Stimulated activated CD8-positive, alpha-beta memory T cell treated with anti-CD3 and anti-CD28 coated beads, Interleukin-15, amount 100 ng/mL, for 24 hours (primary cell): ENCODE data around the gene PDCD1LG2.
"Not testable (repeated sequence)": the region's sequence is repeated elsewhere in the genome, so short reads cannot be mapped to it uniquely, and the experiment has no call there.

ENCODE experiments used
- DNase-seq: peaks from one replicate; pipeline ENCODE4 v3.0.0-alpha.2; 2020; ENCODE audit warnings: low read depth

Gene PDCD1LG2

DNA sequence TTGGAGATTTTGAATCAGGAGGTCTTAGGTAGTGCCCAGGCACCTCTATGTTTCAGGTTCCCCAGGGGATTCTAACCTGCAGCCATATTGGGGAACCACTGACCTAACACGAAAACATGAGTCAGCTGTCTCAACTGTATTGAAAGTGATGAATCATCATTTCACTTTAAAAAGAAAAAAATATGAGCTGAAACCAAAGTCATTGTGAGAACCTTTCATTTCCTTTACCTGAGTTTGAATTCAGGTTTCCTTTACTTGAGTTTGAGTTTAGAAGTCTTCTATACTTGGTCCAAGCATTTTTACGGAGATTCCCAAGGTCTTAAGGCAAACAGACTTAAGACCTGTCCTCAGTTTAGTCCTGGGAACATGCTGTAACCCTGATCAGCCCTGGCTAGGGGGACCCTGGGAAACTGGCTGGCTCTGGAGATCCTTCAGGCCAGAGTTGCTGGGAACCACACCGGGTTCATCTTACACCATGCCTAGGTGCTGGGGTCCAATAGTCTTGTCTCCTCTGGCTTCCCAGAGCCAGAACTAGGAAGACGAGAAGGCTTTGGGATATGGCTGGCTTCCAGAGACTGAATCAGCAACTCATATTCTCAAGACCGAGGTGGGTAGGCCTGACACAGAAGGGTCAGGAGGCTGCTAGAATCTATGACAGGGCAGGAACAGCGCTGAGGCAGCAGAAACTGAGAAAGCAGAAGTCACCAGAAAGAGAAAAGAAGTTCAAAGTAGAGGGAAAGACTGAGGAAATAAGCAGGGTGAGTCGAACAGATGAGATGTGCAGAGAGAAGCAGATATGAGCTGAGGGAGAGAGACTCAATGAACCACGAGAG is 16.4 kb upstream of the PDCD1LG2 start:
- DNase-seq, result no peak

- not testable (repeated sequence) for DNase-seq
Observed at GRCh38 chr9:5494765-5495164, 15.6 kb upstream of the PDCD1LG2 start.

DNA sequence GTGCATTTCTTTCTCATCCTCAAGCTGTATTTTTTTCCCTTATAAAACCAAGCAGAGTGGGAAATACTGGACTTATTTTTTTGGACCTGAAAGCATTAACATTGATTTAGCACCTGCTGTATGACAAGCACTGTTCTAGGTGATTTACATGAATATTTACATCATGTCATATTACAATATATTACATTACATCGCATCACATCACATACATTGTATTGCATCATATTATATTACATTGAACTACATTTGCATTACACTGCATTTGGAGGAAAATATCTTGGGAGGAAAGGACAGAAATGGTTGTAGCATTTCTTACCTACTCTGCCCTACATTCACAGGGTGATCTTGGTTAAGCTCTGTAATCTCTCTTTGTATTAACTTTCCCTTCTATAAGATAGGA is 11.2 kb upstream of the PDCD1LG2 start:
- no peak for DNase-seq

GRCh38 chr9:5499889-5500398 is 10.4 kb upstream of the PDCD1LG2 start:
- DNase-seq, result no peak

- DNase-seq, result no peak
Observed at GRCh38 chr9:5500441-5501235, 9.7 kb upstream of the PDCD1LG2 start.

GRCh38 chr9:5502553-5502952 is 7.8 kb upstream of the PDCD1LG2 start:
- DNase-seq, result no peak

DNA sequence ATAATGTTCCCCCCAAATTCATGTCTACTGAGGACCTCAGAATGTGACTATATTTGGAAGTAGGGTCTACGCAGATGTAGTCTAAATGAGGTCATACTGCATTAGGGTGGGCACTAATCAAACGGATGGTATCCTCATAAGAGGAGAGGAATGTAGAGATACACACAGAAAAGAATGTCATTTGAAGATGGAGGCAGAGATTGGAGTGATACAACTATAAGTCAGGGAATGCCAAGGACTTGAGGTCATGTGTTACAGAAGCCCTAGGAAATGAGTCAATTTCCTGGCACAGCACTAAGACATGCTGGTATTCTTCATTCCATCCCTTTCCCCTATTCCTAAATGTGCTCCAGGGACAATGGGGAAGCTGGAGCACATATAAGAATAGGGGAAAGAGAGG is 758 bp upstream of the PDCD1LG2 start:
- DNase-seq, result no peak

GRCh38 chr9:5510989-5511388 is 658 bp downstream of the PDCD1LG2 start:
- no peak for DNase-seq

DNA sequence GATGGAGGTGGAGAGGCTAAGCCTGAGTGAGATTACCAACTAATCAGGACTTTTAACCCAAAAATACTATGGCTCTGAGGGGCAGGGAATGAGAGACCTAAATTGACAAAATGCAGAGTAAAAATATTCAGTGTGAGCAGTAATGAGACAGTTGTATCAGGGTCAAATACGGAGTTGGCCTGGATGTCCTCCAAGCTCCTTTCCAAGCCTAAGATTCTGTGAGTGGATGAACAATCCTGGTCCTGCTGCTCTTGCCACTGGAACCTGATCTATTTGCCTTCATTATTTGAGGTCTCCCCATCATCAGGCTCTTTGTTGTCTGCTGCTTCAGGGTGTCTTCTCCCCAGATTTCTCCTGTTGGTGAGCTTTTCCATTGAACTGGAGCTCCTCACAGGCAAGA is 1.1 kb downstream of the PDCD1LG2 start:
- DNase-seq, result no peak

- DNase-seq, result no peak
Observed at GRCh38 chr9:5511935-5512580, 1.7 kb downstream of the PDCD1LG2 start.

DNA sequence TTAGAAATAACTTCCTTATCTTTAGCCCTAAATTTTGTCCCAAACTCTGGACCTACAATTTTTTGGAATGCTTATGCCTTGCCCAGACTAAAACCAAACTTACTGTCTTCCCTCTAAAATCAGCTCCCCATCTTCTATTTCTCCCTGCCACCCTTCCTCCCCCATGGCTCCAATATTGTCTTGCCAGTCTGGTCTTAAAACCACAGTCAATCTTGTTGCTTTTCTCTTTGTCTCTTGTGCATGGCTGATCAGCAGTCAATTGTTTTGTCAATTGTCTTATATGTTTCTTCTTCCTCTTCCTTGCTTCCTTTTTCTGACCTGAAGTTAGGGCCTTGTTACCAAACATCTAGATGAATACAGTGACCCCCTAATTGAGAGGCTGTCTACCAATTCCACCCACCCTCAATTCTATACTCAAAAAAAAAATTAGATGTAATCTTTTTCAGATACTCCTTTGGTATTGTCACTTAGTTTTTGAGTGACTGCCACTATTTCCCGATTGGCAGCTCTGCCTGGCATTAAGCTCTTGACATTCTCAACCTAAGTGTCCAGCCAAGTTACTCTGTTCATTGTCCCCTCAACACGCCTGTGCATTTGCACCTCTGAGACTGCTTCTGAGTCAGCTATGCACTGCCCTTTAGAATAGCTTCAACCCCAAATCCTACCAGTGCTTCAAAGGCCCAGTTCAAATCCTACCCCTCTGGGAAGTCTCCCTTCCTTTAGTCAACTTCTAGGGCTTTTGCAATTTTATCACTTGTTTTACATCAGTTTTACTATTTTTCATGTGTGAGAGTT is 2.5 kb downstream of the PDCD1LG2 start:
- DNase-seq, result no peak

GRCh38 chr9:5513966-5514616 is 3.8 kb downstream of the PDCD1LG2 start:
- DNase-seq, result no peak

DNA sequence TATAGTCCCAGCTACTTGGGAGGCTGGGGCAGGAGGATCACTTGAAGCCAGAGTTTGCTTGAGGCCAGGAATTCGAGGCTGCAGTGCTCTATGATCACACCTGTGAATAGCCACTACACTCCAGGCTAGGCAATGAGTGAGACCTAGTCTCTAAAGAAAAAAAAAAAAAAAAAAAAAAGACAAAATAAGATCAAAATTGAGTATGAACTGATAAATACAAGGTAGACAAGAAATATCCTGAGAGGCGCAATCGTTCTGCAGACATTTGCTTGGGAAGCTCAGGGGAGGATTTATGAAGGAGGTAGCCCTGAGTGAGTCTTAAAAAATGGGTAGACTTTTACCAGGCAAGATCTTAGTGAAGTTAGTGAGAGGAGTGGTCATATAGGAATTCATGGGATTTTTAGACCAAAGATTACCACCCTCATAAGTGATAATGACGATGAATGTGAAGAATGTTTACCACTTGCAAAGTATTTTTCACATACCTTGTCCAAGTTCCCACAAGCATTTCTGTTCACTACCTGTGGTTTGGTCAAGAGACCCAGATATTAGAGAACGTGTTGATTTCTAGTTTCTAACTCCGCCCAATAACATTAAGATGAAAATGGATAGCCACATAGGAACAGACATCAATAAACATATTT is 4.4 kb downstream of the PDCD1LG2 start:
- no peak for DNase-seq

DNA sequence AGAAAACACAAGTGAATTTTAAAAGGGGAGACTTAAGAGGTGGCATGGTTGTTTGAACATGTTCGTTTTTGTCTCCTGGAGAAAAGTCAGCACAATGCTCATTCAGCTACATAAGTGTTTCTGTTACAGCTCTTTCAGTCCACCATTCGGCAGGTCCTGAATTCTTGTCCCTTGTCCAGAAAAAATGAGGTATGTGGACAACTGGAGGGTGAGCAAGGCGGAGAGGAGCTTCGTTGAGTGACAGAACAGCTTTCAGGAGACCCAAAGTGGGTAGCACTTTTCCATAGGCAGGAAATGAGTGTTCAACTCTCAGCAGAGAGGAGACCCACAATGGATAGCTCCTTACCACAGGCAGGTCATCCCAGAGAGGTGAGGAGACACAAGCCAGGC is 4.9 kb downstream of the PDCD1LG2 start:
- DNase-seq, result no peak

DNA sequence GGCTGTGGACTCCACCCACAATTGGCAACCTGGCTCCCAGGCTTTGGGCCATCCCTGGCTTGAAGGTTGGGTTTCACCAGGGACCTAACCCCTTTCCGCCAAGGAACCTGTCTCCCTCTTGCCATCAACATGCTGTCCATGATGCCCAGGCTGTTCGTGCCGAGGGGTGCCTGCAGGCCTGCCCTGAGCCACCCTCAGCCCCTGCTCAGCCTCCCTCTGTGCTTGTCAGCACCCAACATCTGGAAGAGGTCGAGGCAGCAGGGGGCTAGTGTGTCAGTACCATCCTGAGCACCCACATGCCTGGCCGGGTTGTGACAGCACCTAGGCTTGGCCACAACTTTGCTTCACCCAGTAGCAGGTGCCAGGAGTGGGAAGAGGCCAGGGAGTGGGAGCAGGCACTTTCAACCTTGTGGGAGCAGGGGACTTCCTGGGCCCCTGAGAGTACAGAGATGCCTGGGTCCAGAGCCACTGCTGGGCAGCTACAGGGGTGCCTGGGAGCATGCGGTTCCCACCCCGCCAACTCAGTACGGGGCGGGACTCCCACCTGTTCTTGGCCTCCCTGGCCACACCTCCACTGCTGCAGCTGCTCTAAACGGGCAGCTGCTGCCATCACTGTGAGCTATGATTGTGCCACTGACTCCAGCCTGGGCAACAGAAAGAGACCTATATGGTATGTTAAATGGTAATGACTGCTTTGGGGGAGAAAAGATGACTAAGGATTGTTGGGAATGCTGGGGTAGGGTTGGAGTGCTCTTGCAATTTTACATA is 6.3 kb downstream of the PDCD1LG2 start:
- DNase-seq, result no peak

DNA sequence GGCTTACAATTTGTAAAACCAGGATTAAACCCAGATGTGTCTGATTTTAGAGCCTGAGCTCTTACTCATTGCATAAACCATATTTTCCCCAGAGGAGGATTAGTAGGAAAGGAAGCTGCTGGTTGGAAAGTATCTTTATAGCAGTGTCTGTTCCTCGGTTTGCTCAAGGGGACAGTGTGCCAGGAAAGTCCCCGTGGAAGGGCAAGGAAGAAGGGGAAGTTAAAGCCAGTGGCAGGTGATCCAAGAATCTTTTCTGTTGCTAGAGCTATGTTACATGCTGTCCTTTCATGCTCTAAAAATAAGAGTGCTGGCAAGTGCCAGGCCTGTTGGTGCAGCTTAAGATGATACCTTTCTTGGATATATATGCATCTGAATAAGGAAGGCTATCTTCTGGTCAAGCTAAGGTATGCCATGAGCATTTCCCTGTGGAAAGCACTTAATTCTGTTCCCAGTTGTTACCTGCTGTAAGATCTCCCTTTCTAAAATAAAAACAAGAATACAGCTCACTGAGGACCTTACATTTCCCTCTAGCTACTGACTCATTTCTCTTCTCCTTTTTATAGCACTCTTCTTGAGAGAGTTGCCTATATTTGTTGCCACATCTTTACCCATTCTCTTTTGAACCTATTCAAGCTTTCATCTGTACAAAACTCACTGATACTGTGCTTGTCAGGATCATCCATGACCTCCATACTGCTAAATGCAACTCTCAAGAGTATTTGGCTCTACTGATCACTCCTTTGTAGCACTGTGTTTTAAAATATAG is 8.0 kb downstream of the PDCD1LG2 start:
- no peak for DNase-seq

GRCh38 chr9:5518937-5519319 is 8.6 kb downstream of the PDCD1LG2 start:
- no peak for DNase-seq

DNA sequence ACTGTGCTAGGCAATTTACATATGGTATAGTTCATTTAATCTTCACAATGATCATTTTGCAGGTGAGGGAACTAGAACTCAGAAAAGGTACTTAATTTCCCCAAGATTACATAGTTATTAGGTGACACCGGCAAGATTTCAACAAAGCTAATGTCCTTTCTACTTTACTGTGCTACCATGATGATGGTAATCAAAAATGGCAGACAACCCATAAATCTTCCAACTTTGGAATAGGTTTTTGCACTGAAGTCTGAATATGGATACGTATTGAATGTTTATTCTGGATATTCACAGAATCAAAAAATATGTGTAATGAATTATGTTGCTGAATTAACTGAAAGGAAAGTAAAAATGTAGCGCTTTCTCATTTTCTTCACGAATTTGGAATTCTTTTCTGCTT is 13.8 kb downstream of the PDCD1LG2 start:
- no peak for DNase-seq

DNA sequence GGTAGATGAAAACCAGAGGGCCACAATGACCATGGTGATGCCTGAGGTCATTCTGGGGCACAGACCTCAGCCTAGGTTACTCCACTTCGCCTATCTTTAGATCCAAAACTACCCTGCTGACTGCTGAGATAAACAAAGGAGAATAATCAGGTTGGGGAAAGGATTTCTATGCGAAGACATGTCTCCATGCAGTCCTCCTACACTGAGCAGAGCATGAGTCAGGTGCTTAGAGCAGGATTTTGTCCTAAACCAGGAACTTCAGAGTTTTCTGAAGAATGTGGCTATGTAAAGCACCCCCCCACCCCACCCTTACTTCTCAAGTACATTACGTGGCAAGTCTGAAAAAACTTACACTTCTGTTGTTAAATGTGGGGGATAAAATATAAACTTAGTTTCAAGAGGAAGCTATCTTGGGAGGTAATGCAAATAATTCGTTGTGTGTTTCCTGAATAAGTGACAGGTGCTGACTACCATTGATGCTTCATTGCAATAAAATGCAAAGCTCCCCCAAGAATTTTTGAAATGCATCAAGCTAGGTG is 19.4 kb downstream of the PDCD1LG2 start:
- no peak for DNase-seq
